GM12872 (cell line): ENCODE data around the gene ASIC2.

ENCODE experiments used
- TF ChIP-seq, protein P1 (sequence below): IDR thresholded peaks from 3 replicates; pipeline ENCODE4 v1.5.1; 2011; ENCODE audit warnings: low read depth, mild to moderate bottlenecking, low read length, moderate library complexity; ENCODE audit not compliant: insufficient read depth

Gene ASIC2

DNA sequence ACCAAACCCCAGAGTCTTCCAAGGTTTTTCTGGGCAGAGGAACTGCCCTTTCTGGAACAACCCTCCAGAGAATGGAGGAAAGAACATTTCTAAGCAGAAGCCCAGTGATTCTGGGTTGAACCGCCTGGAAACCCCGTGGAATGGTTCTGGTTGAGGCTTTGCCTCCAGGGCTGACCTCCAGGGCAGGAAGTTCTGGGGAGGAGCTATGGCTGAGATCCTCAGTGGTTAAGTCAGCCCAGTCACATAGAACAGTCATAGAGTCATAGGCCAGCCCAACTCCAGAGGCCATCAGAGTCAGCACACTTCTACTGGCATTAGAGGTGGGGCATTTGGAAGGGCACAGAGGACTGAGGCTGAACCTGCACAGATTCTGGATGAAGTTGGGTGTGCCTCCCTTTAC is 235.5 kb downstream of the ASIC2 start:
- TF ChIP-seq, protein P1, sequence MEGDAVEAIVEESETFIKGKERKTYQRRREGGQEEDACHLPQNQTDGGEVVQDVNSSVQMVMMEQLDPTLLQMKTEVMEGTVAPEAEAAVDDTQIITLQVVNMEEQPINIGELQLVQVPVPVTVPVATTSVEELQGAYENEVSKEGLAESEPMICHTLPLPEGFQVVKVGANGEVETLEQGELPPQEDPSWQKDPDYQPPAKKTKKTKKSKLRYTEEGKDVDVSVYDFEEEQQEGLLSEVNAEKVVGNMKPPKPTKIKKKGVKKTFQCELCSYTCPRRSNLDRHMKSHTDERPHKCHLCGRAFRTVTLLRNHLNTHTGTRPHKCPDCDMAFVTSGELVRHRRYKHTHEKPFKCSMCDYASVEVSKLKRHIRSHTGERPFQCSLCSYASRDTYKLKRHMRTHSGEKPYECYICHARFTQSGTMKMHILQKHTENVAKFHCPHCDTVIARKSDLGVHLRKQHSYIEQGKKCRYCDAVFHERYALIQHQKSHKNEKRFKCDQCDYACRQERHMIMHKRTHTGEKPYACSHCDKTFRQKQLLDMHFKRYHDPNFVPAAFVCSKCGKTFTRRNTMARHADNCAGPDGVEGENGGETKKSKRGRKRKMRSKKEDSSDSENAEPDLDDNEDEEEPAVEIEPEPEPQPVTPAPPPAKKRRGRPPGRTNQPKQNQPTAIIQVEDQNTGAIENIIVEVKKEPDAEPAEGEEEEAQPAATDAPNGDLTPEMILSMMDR, result no peak

DNA sequence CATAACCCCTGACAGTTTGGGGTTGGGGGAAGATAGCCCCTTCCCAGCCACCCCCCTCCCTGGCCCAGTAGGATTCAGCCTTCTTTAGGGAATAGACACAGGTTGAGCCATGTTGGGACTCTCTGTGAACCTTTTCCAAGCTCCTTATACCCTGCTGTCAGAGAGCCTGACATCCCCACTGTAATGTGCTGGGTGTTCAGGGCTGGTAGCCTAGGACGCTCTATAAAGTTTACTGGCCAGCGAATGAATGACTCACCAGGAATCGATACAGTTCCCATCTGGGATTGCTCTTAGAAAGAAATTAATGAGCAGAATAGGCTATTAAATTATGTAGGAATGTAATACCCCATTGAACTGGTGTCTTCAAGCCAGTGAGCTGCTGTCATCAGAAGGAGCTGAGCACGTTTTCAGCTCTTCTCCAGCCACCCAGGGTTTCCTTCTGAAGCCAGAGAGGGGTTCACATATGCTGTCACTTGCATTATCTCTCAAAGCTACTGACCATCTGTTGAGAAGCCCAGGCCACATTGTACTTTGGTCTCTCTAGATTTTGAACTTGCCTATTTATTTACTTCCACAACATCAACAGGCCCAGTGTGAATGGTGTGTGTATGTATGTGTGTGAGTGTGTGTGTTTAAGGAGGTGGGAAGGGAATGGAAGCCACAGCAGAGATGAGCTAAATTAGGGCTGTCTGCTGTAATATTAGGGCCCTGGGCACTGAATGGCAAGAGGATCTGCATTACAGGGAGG is 236.5 kb downstream of the ASIC2 start:
- TF ChIP-seq, protein P1, result no peak

DNA sequence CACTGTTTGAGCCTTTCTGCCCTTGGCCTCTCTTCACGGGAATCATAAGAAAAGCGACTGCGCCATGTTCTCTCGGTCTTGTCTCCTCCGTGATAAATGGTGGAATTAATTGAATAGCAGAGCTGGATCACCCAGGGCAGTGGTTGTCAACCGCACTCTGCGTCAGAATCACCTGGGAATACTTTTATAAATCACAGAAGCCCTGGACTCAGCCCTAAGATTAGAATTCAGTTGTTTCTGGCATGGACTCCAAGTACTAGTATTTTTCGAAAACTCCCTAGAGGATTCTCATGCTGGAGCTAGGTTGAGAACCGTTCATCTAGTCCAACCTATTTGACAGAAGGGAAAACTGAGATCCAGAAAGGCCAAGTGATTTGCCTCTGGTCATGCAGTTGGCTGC is 237.3 kb downstream of the ASIC2 start:
- TF ChIP-seq, protein P1, result no peak

DNA sequence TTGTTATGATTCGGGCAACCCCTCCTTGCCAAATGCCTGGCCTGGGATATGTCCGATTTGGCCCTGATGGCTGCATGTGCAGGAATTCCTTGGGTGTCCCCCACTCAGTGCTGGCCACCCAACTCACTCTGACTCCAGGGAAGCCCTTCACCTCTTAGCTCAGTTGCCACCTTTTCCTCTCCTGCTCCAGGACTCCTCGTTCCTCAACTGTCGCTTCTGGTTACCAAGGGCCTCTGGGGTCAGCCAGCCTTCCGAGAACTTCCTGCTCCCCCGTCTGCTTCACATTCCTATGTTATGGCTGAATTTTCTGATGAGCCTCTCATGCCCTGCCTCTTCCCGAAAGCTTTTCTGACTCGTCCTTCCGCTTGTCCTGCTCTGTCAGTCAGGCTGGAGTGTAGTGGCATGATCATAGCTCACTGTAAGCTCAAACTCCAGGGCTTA is 237.9 kb downstream of the ASIC2 start:
- TF ChIP-seq, protein P1, result no peak

DNA sequence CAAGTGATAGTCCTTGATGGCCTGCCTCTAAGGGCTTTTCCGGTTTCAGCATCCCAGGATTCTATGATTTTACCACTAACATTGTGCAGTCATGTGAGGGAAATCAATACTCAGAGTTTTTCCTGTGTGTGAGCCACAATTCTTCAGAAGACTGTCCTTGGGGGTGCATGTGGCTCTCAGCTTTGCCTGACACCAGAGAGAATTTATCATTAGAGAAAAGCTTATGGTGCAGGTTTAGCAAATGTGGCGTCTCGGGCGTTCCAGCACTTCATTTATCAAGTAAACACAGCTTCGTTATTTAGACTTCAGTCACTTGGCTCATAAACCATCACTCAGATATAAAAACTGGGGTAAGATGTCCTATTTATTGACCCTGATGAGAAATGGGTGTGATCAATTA is 238.7 kb downstream of the ASIC2 start:
- TF ChIP-seq, protein P1, result no peak

DNA sequence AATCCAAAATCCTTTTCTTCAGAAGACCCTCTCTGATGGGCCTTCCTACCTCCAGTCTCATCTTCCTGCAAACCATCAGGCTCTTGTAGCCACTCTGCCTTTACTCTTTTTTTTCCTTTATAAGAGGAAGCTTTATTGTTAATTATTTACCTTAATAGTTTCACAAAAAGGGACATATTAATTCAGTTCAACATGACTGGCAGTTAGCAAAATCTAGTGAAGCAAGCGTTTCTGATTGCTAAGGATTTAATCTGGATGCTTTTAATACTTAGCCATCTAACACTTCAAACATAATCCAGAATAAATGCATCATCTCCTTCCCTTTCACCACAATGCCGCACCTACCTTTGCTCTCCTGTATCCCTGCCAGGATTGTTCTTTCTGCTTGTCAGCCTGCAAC is 239.4 kb downstream of the ASIC2 start:
- TF ChIP-seq, protein P1, result no peak

DNA sequence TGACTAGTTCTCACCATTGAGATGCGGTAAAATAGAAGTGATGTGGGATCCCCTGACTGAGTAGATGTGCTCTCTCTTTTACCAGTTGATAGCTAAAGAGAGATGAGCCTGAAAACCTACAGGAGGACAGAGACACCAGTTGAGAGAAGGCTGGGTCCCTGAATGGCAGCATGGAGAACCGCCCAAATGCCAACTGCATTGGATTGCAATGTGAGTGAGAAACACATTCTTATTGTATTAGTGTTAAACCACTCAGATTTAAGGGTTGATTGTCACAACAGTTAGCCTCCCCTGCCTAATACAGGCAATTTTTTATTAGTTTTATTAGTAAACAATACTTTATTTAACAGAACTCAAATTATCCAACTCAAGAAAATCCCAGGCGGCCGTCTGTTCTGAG is 240.2 kb downstream of the ASIC2 start:
- TF ChIP-seq, protein P1, result no peak
